HCT116 (cell line): Measurements from ENCODE around the gene SLC14A1.

ENCODE experiments used
- EGR1 ChIP-seq: IDR thresholded peaks from 2 replicates; pipeline ENCODE4 v1.6.1; 2012; ENCODE audit warnings: low read depth
- EZH2 ChIP-seq: fragments of 200-600 bp; sonication (generic); IDR thresholded peaks from 2 replicates; pipeline ENCODE4 v1.6.1; 2017; ENCODE audit warnings: antibody characterized with exemption, mixed run types
- EZH2phosphoT487 ChIP-seq: fragments of 200-600 bp; IDR thresholded peaks from 2 replicates; pipeline ENCODE4 v1.6.1; 2018; ENCODE audit warnings: antibody characterized with exemption, borderline replicate concordance
- JUND ChIP-seq: IDR thresholded peaks from 2 replicates; pipeline ENCODE4 v1.6.1; 2012
- POLR2A ChIP-seq: IDR thresholded peaks from 2 replicates; pipeline ENCODE4 v1.7.0; 2011; ENCODE audit warnings: borderline replicate concordance; ENCODE audit not compliant: insufficient read depth, insufficient read length; ENCODE audit errors: extremely low read depth
- POLR2AphosphoS5 ChIP-seq: IDR thresholded peaks from 2 replicates; pipeline ENCODE4 v1.6.1; 2011; ENCODE audit warnings: mild to moderate bottlenecking, low read depth, low read length, moderate library complexity
- RAD21 ChIP-seq: IDR thresholded peaks from 2 replicates; pipeline ENCODE4 v1.6.1; 2012; ENCODE audit warnings: low read depth, mild to moderate bottlenecking
- SIN3A ChIP-seq: IDR thresholded peaks from 2 replicates; pipeline ENCODE4 v1.6.1; 2012; ENCODE audit warnings: low read depth
- YY1 ChIP-seq: IDR thresholded peaks from 2 replicates; pipeline ENCODE4 v1.6.1; 2011; ENCODE audit warnings: low read length, low read depth, moderate library complexity, mild to moderate bottlenecking; ENCODE audit not compliant: insufficient replicate concordance; ENCODE audit errors: extremely low read depth
- ZNF274 ChIP-seq: fragments of 200-500 bp; sonication (Bioruptor generic); IDR thresholded peaks from 2 replicates; pipeline ENCODE4 v1.6.1; 2014; ENCODE audit warnings: mild to moderate bottlenecking, low read depth, low read length, inconsistent platforms
- TF ChIP-seq, protein P1 (sequence below), 3 experiments: fragments of 200-600 bp in 1 of 3; sonication (generic) in 1 of 3; IDR thresholded peaks in 2 of 3; conservative IDR thresholded peaks in 1 of 3; 2 replicates each; pipeline ENCODE4 v1.5.1; 2012 to 2017; ENCODE audit warnings: low read depth in 2 of 3, low read length in 2 of 3, antibody characterized with exemption in 1 of 3, borderline replicate concordance in 1 of 3, control low read depth in 1 of 3, mild to moderate bottlenecking in 1 of 3, mixed read lengths in 1 of 3, mixed run types in 1 of 3, moderate library complexity in 1 of 3; ENCODE audit not compliant: insufficient read depth in 1 of 3
- TF ChIP-seq, protein P2 (sequence below): IDR thresholded peaks from 2 replicates; pipeline ENCODE4 v1.6.1; 2012; ENCODE audit warnings: low read depth
- TF ChIP-seq, protein P3 (sequence below): IDR thresholded peaks from 2 replicates; pipeline ENCODE4 v1.6.1; 2012
- TF ChIP-seq, protein P4 (sequence below): IDR thresholded peaks from 2 replicates; pipeline ENCODE4 v1.6.1; 2012

DNA sequence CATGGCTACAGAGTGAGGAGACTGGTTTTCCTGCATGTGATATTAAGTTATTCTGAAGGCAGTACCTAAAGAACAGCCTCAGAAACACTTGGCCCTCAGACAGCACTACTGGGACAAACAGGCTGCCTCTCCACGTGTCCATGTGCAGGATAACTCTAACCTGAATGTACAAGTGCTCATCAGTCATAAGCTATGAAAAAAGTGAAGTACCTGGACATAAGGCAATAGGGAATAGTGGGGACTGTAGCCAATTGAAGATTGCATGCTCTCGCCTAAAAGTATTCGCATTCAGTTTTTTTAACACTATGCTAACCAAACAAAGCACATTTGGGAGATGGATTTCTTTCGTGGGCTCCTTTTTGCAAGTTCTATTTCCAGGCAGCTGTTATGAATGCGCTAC, 33.0 kb downstream of the SLC14A1 start:
- TF ChIP-seq POLR2A (no peak), RAD21 (no peak), ZNF274 (no peak), JUND (no peak), EZH2 (no peak), YY1 (no peak), POLR2AphosphoS5 (no peak), EGR1 (no peak), SIN3A (no peak), EZH2phosphoT487 (no peak)
- TF ChIP-seq, protein P1, sequence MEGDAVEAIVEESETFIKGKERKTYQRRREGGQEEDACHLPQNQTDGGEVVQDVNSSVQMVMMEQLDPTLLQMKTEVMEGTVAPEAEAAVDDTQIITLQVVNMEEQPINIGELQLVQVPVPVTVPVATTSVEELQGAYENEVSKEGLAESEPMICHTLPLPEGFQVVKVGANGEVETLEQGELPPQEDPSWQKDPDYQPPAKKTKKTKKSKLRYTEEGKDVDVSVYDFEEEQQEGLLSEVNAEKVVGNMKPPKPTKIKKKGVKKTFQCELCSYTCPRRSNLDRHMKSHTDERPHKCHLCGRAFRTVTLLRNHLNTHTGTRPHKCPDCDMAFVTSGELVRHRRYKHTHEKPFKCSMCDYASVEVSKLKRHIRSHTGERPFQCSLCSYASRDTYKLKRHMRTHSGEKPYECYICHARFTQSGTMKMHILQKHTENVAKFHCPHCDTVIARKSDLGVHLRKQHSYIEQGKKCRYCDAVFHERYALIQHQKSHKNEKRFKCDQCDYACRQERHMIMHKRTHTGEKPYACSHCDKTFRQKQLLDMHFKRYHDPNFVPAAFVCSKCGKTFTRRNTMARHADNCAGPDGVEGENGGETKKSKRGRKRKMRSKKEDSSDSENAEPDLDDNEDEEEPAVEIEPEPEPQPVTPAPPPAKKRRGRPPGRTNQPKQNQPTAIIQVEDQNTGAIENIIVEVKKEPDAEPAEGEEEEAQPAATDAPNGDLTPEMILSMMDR (IDR thresholded peaks at IDR 0.05 in 2 of 3, conservative IDR thresholded peaks at IDR 0.05 in 1 of 3; ENCODE audit: borderline replicate concordance in 1 of 3, insufficient read depth in 1 of 3, low read depth in 2 of 3, low read length in 2 of 3), result no peak
- TF ChIP-seq, protein P2, sequence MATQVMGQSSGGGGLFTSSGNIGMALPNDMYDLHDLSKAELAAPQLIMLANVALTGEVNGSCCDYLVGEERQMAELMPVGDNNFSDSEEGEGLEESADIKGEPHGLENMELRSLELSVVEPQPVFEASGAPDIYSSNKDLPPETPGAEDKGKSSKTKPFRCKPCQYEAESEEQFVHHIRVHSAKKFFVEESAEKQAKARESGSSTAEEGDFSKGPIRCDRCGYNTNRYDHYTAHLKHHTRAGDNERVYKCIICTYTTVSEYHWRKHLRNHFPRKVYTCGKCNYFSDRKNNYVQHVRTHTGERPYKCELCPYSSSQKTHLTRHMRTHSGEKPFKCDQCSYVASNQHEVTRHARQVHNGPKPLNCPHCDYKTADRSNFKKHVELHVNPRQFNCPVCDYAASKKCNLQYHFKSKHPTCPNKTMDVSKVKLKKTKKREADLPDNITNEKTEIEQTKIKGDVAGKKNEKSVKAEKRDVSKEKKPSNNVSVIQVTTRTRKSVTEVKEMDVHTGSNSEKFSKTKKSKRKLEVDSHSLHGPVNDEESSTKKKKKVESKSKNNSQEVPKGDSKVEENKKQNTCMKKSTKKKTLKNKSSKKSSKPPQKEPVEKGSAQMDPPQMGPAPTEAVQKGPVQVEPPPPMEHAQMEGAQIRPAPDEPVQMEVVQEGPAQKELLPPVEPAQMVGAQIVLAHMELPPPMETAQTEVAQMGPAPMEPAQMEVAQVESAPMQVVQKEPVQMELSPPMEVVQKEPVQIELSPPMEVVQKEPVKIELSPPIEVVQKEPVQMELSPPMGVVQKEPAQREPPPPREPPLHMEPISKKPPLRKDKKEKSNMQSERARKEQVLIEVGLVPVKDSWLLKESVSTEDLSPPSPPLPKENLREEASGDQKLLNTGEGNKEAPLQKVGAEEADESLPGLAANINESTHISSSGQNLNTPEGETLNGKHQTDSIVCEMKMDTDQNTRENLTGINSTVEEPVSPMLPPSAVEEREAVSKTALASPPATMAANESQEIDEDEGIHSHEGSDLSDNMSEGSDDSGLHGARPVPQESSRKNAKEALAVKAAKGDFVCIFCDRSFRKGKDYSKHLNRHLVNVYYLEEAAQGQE, result no peak
- TF ChIP-seq, protein P3, sequence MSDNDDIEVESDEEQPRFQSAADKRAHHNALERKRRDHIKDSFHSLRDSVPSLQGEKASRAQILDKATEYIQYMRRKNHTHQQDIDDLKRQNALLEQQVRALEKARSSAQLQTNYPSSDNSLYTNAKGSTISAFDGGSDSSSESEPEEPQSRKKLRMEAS, result no peak
- TF ChIP-seq, protein P4, sequence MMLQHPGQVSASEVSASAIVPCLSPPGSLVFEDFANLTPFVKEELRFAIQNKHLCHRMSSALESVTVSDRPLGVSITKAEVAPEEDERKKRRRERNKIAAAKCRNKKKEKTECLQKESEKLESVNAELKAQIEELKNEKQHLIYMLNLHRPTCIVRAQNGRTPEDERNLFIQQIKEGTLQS, result no peak
